Naive thymus-derived CD4-positive, alpha-beta T cell (primary cell): ENCODE measurements around the gene INSM2. TPM values are rescaled to one million over a fixed set of nuclear protein-coding genes. Genes with fewer than 3 reads are reported as not detected.
A peak's percentile ranks its signal among the peaks of the same experiment; 100 is the strongest.

ENCODE experiments used
- ATAC-seq: fragments of 150-1000 bp; cut with Tn5 transposase; 2 replicates; pipeline ENCODE4 v1.10.0; 2021; ENCODE audit warnings: mild to moderate bottlenecking, moderate library complexity
- CTCF ChIA-PET: fragments of 350-600 bp; sonication (Branson Sonifier 250); formaldehyde crosslinking; loops from one replicate; lab custom pipeline; 2021; ENCODE audit warnings: antibody characterized with exemption; lab: Charles Lee
- POLR2A ChIA-PET: fragments of 350-600 bp; sonication (Branson Sonifier 250); formaldehyde crosslinking; loops from one replicate; lab custom pipeline; 2021; ENCODE audit warnings: antibody characterized with exemption, inconsistent platforms; lab: Charles Lee
- DNase-seq, 9 donors: peaks; one replicate each; pipeline versions ENCODE4 v3.0.0 to v3.0.0-alpha.2; 2020 to 2022; ENCODE audit warnings: mixed read lengths in 1 of 9
- H3K27ac ChIP-seq: one replicate; pipeline ENCODE4 v1.7.0; 2013; ENCODE audit warnings: mild to moderate bottlenecking, low read depth, low read length, moderate library complexity
- H3K27me3 ChIP-seq, 2 donors: one replicate each; pipeline ENCODE4 v1.7.0; 2013; ENCODE audit warnings: low read length in 2 of 2, mild to moderate bottlenecking in 2 of 2, moderate library complexity in 2 of 2; ENCODE audit not compliant: control insufficient read depth in 2 of 2, insufficient read depth in 2 of 2
- H3K36me3 ChIP-seq, 3 experiments: 1 replicate in 2 of 3; 2 replicates in 1 of 3; pipeline ENCODE4 v1.7.0; 2013; ENCODE audit warnings: low read length in 3 of 3, mild to moderate bottlenecking in 3 of 3, moderate library complexity in 1 of 3; ENCODE audit not compliant: insufficient read depth in 3 of 3, control insufficient read depth in 2 of 3
- H3K4me1 ChIP-seq, 2 donors: one replicate each; pipeline ENCODE4 v1.7.0; 2013; ENCODE audit warnings: low read length in 2 of 2, mild to moderate bottlenecking in 2 of 2, moderate library complexity in 1 of 2; ENCODE audit not compliant: control insufficient read depth in 2 of 2, insufficient read depth in 2 of 2
- H3K4me3 ChIP-seq: 2 replicates; pipeline ENCODE4 v1.7.0; 2013; ENCODE audit warnings: mild to moderate bottlenecking, low read length
- H3K9me3 ChIP-seq, 3 experiments: 1 replicate in 2 of 3; 2 replicates in 1 of 3; pipeline ENCODE4 v1.7.0; 2013; ENCODE audit warnings: low read length in 3 of 3; ENCODE audit not compliant: control insufficient read depth in 2 of 3
- H3K27ac Mint-ChIP-seq, 9 donors: one replicate each; pipeline ENCODE4 v1.8.0; 2020 to 2022; ENCODE audit warnings: mixed read lengths in 9 of 9, mild to moderate bottlenecking in 8 of 9, moderate library complexity in 5 of 9, inconsistent platforms in 2 of 9
- H3K27me3 Mint-ChIP-seq, 5 donors: one replicate each; pipeline ENCODE4 v1.8.0; 2021 to 2022; ENCODE audit warnings: mixed read lengths in 5 of 5, mild to moderate bottlenecking in 1 of 5
- H3K36me3 Mint-ChIP-seq, 5 donors: one replicate each; pipeline ENCODE4 v1.8.0; 2020 to 2022; ENCODE audit warnings: mixed read lengths in 5 of 5, mild to moderate bottlenecking in 3 of 5, inconsistent platforms in 1 of 5
- H3K4me1 Mint-ChIP-seq, 7 donors: one replicate each; pipeline ENCODE4 v1.8.0; 2020 to 2022; ENCODE audit warnings: mixed read lengths in 7 of 7, mild to moderate bottlenecking in 3 of 7, inconsistent platforms in 1 of 7
- H3K4me3 Mint-ChIP-seq, 10 donors: one replicate each; pipeline ENCODE4 v1.8.0; 2020 to 2022; ENCODE audit warnings: mild to moderate bottlenecking in 10 of 10, mixed read lengths in 10 of 10, moderate library complexity in 6 of 10, inconsistent platforms in 2 of 10
- H3K9me3 Mint-ChIP-seq, 11 donors: one replicate each; pipeline ENCODE4 v1.8.0; 2020 to 2022; ENCODE audit warnings: mixed read lengths in 11 of 11, mild to moderate bottlenecking in 4 of 11, inconsistent platforms in 1 of 11, moderate library complexity in 1 of 11
- intact Hi-C, 2 donors: fragments of 100-400 bp; cut with micrococcal nuclease; formaldehyde crosslinking; loops; one replicate each; pipeline ENCODE4 v1.15.1; 2023
- polyA plus RNA-seq, 2 donors: library from polyadenylated mRNA; unstranded; fragments of 300-500 nt; fragmentation: Illumina TruSeq; gene quantifications; one replicate each; pipeline ENCODE4 v1.2.3, GENCODE V29; 2021
- total RNA-seq, 6 experiments: library from RNA in 5 of 6; stranded (reverse) in 5 of 6; gene quantifications; 1 replicate in 5 of 6; 2 replicates in 1 of 6; pipeline ENCODE4 v1.2.3 and lab custom pipeline; 2021 to 2026

INSM2 gene
- not detected for total RNA-seq
- not detected for polyA plus RNA-seq
- total RNA-seq (lab: John Stamatoyannopoulos, UW) = not detected

GRCh38 chr14:35533357-35534207 is at the start of gene INSM2:
Gene INSM2 (plus strand): TSS chr14:35534164. CDS start chr14:35534253, 89 bp downstream.
- DNase-seq = peak in 8 of 9 donors; percentile 9 to 76 (median 21)
- intact Hi-C loops = loop anchor here in 1 of 2 donors (2.0 to 10.0 kb wide), 4 partner anchors 154 to 781 kb away; partner anchors contain the start of genes BRMS1L, PPP2R3C and PRORP
- POLR2A ChIA-PET = no interaction called here
- Histone ChIP-seq H3K4me1 (peaks cover 0 to 7% of the 10 kb centered on the region in 2 donors), H3K36me3 (no peaks in the 10 kb centered on the region), H3K27ac (no peak within 1 kb of the TSS), H3K27me3 (peaks cover 3 to 11% of the 10 kb centered on the region in 2 donors), H3K9me3 (no peaks in the 10 kb centered on the region), H3K4me3 (peak within 1 kb of the TSS; percentile 49)
- peaks cover 53 to 81% (median 60%) of the 10 kb centered on the region in 5 donors for H3K27me3 Mint-ChIP-seq
- H3K36me3 Mint-ChIP-seq = peaks cover 4 to 19% (median 5%) of the 10 kb centered on the region in 5 donors
- ATAC-seq = peak; percentile 65
- peaks cover 0 to 23% (median 13%) of the 10 kb centered on the region in 7 donors for H3K4me1 Mint-ChIP-seq
- CTCF ChIA-PET = no interaction called here
- H3K9me3 Mint-ChIP-seq = peaks cover 0 to 10% (median 0%) of the 10 kb centered on the region in 11 donors
- no peak within 1 kb of the TSS for H3K27ac Mint-ChIP-seq
- H3K4me3 Mint-ChIP-seq = peak within 1 kb of the TSS; percentile 74 to 86 (median 82)

DNA sequence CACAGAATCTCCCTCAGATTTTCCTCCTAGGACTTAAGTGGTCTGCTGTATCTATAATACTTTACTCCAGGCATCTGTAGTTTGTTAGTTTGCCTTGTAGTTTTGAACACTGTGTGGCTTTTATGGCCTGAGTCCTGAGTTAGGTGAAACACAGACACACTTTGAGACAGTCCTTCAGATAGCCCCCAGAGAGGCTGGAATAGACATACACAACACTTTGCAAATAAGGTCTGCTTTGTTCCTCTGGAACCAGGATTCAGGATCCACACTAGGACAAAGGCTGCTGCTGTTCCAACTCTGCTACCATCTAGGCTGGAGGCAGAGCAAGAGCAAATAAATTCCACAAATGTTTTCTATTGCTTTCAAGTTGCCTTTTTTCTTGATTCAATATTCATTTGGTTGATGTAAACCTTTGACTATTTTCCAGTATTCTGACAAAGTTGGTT is 41.4 kb upstream of the INSM2 start:
- intact Hi-C loops = no loop called here
- no peaks in the 10 kb centered on the region for H3K36me3 ChIP-seq
- no peaks in the 10 kb centered on the region for H3K4me1 Mint-ChIP-seq
- H3K9me3 ChIP-seq = no peaks in the 10 kb centered on the region
- no peak overlapping the region for H3K27ac ChIP-seq
- ChIA-PET POLR2A (no interaction called here), CTCF (no interaction called here)
- peaks cover 0 to 51% (median 16%) of the 10 kb centered on the region in 11 donors for H3K9me3 Mint-ChIP-seq
- H3K27me3 ChIP-seq = no peaks in the 10 kb centered on the region
- no peak overlapping the region for H3K27ac Mint-ChIP-seq
- H3K4me3 Mint-ChIP-seq = no peak overlapping the region
- no peak overlapping the region for H3K4me3 ChIP-seq
- DNase-seq (no peak), ATAC-seq (no peak)
- H3K27me3 Mint-ChIP-seq = peaks cover 2 to 41% (median 33%) of the 10 kb centered on the region in 5 donors
- no peaks in the 10 kb centered on the region for H3K4me1 ChIP-seq
- peaks cover 0 to 13% (median 9%) of the 10 kb centered on the region in 5 donors for H3K36me3 Mint-ChIP-seq

GRCh38 chr14:35495278-35495677 is 38.7 kb upstream of the INSM2 start:
- H3K27ac Mint-ChIP-seq = no peak overlapping the region
- Histone ChIP-seq H3K9me3 (no peaks in the 10 kb centered on the region), H3K27ac (no peak overlapping the region), H3K4me3 (no peak overlapping the region), H3K27me3 (no peaks in the 10 kb centered on the region), H3K4me1 (no peaks in the 10 kb centered on the region), H3K36me3 (no peaks in the 10 kb centered on the region)
- ATAC-seq (no peak), DNase-seq (no peak)
- H3K4me3 Mint-ChIP-seq = no peak overlapping the region
- no peaks in the 10 kb centered on the region for H3K4me1 Mint-ChIP-seq
- ChIA-PET CTCF (no interaction called here), POLR2A (no interaction called here)
- peaks cover 18 to 64% (median 52%) of the 10 kb centered on the region in 5 donors for H3K27me3 Mint-ChIP-seq
- intact Hi-C loops = no loop called here
- peaks cover 0 to 18% (median 9%) of the 10 kb centered on the region in 5 donors for H3K36me3 Mint-ChIP-seq
- H3K9me3 Mint-ChIP-seq = peaks cover 4 to 69% (median 25%) of the 10 kb centered on the region in 11 donors

DNA sequence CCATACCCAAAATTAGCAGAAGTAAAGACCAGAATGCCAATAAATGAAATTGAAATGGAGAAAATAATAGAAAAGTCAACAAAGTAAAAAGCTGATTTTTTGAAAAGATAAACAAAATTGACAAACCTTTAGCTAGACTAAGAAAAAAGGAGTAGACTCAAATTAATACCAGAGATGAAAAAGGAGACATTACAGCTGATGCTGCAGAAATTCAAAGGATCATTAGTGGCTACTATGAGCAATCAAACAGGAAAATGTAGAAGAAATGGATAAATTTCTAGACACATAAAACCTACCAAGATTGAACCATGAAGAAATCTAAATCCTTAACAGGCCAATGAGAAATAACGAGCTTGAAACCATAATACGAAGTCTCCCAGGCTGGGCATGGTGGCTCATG is 34.8 kb upstream of the INSM2 start:
- ChIA-PET CTCF (no interaction called here), POLR2A (no interaction called here)
- intact Hi-C loops = no loop called here
- peaks cover 28 to 62% (median 44%) of the 10 kb centered on the region in 5 donors for H3K27me3 Mint-ChIP-seq
- Histone ChIP-seq H3K4me3 (no peak overlapping the region), H3K36me3 (no peaks in the 10 kb centered on the region), H3K27ac (no peak overlapping the region), H3K27me3 (no peaks in the 10 kb centered on the region), H3K9me3 (no peaks in the 10 kb centered on the region), H3K4me1 (no peaks in the 10 kb centered on the region)
- H3K9me3 Mint-ChIP-seq = peaks cover 0 to 36% (median 10%) of the 10 kb centered on the region in 11 donors
- H3K4me1 Mint-ChIP-seq = no peaks in the 10 kb centered on the region
- H3K27ac Mint-ChIP-seq = no peak overlapping the region
- DNase-seq (no peak), ATAC-seq (no peak)
- H3K4me3 Mint-ChIP-seq = no peak overlapping the region
- peaks cover 0 to 9% (median 0%) of the 10 kb centered on the region in 5 donors for H3K36me3 Mint-ChIP-seq

GRCh38 chr14:35503646-35504045 is 30.3 kb upstream of the INSM2 start:
- H3K4me1 Mint-ChIP-seq = no peaks in the 10 kb centered on the region
- Histone ChIP-seq H3K4me3 (no peak overlapping the region), H3K9me3 (no peaks in the 10 kb centered on the region), H3K27ac (no peak overlapping the region), H3K4me1 (no peaks in the 10 kb centered on the region), H3K36me3 (no peaks in the 10 kb centered on the region), H3K27me3 (no peaks in the 10 kb centered on the region)
- intact Hi-C loops = no loop called here
- H3K9me3 Mint-ChIP-seq = peaks cover 0 to 16% (median 9%) of the 10 kb centered on the region in 11 donors
- H3K27me3 Mint-ChIP-seq = peaks cover 10 to 32% (median 21%) of the 10 kb centered on the region in 5 donors
- POLR2A ChIA-PET = interaction anchor here (1.0 kb wide), 1 partner anchor 39 kb away, joined by 3 read pairs; no protein-coding TSS in a partner anchor
- H3K27ac Mint-ChIP-seq = no peak overlapping the region
- H3K4me3 Mint-ChIP-seq = no peak overlapping the region
- no peak for ATAC-seq
- CTCF ChIA-PET = no interaction called here
- no peak for DNase-seq
- H3K36me3 Mint-ChIP-seq = peaks cover 0 to 5% (median 0%) of the 10 kb centered on the region in 5 donors

GRCh38 chr14:35504260-35504659 is 29.7 kb upstream of the INSM2 start:
- ATAC-seq = no peak
- H3K9me3 Mint-ChIP-seq = peaks cover 0 to 10% (median 7%) of the 10 kb centered on the region in 11 donors
- POLR2A ChIA-PET = interaction anchor here (1.0 kb wide), 1 partner anchor 39 kb away, joined by 3 read pairs; no protein-coding TSS in a partner anchor
- Histone ChIP-seq H3K27me3 (no peaks in the 10 kb centered on the region), H3K9me3 (no peaks in the 10 kb centered on the region), H3K4me1 (no peaks in the 10 kb centered on the region), H3K4me3 (no peak overlapping the region), H3K36me3 (no peaks in the 10 kb centered on the region), H3K27ac (no peak overlapping the region)
- no peaks in the 10 kb centered on the region for H3K4me1 Mint-ChIP-seq
- peaks cover 0 to under 1% (median 0%) of the 10 kb centered on the region in 5 donors for H3K36me3 Mint-ChIP-seq
- H3K27ac Mint-ChIP-seq = no peak overlapping the region
- CTCF ChIA-PET = no interaction called here
- intact Hi-C loops = no loop called here
- no peak overlapping the region for H3K4me3 Mint-ChIP-seq
- peaks cover 10 to 26% (median 17%) of the 10 kb centered on the region in 5 donors for H3K27me3 Mint-ChIP-seq
- no peak for DNase-seq
